GM12891 (cell line): ENCODE measurements around the gene ZBTB45.

Source experiments
- POLR2A ChIP-seq: IDR thresholded peaks from 2 replicates; pipeline ENCODE4 v1.6.1; 2011; ENCODE audit warnings: low read depth, low read length, control low read depth
- POLR2AphosphoS5 ChIP-seq: IDR thresholded peaks from 2 replicates; pipeline ENCODE4 v1.6.1; 2011; ENCODE audit warnings: low read depth, low read length, control low read depth
- TAF1 ChIP-seq: IDR thresholded peaks from 2 replicates; pipeline ENCODE4 v1.6.1; 2011; ENCODE audit warnings: low read depth, low read length, control low read depth

DNA sequence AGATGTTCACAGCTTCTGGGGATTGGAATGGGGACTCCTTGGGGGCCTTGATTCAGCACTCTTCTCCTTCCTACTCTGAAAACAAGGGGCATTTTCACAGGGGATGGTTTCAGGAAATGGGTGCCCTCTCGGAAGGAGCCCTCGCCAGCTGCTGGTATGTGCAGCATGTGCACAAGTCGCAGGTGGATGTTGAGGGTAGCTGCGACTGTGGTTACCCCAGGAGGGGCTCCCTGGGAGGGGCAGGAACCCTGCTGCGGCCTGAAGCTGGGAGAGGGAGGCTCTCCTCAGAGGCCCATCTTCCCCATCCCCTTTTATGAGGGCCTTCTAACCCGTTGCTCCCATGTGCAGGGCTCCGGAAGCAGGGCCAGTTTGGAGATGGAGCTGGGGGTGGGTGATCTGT lies 37.2 kb downstream of the ZBTB45 start:
- TF ChIP-seq POLR2A (no peak), POLR2AphosphoS5 (no peak), TAF1 (no peak)
